ENCODE results near the gene HNMT.
"Not testable (repeated sequence)": the region's sequence is repeated elsewhere in the genome, so short reads cannot be mapped to it uniquely, and the experiment has no call there.

Gene HNMT

GRCh38 chr2:138043588-138043987 lies 79.3 kb downstream of the HNMT start:
- DNase-seq (ENCODE audit: low spot score), result not testable (repeated sequence)

- no peak for DNase-seq (ENCODE audit: low spot score)
Observed at GRCh38 chr2:138058427-138058826, 94.2 kb downstream of the HNMT start.

DNA sequence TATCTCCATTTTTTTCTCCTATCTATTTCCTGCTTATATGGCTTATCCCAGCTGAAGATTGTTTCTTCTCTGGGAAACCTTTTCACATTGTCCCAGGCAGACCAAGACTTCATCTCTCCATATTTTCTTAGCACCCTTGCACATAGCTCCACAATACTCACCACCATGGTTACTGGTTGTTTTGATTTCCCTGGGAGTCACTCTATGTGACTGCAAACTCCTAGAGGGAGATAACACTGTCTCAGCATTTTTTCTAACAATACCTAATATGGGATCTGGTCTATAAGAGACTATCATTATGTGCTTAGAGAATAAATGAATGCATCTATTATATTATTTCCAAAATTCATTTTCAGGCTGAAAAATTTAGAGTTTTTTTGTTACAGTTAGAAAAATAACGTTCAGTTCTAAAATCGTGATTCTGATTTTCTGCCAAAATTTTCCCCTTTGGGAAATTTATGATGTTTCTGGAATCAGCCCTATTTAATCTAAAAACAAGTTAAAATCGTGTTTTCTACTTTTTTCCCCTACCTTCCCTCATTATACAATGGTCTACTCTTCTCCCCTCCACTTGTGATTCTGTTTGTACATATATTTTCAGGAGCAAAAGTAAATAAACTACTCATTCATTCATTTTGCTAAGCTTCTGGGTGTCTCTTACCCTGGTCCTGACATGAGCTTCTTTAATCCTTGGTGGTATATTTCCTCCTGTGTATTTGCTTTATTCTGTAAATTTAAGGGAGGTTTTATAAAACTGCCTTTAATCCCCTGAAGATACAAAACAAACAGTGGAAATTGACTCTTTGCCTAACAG lies 95.4 kb downstream of the HNMT start:
- DNase-seq (ENCODE audit: low spot score), result no peak

GRCh38 chr2:138060301-138060635 lies 96.0 kb downstream of the HNMT start:
- peak; percentile 5 for DNase-seq (ENCODE audit: low spot score)

DNA sequence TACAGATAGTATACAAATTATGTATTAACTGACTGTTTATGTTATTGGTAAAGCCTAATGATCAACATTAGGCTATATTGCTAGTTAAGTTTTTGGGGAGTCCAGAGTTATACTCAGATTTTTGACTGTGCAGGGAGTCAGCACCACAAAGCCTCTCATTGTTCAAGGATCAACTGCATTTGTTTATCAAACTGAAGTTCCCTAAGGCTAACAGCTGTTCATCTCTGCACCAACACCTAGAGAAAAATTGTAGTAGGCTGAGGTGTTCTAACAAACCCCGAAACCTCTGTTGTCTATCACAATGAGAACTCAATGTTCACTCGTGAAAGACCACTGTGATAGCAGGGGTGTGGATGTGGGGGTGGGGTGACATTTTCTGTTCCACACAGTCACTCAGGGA lies 97.7 kb downstream of the HNMT start:
- no peak for DNase-seq (ENCODE audit: low spot score)

DNA sequence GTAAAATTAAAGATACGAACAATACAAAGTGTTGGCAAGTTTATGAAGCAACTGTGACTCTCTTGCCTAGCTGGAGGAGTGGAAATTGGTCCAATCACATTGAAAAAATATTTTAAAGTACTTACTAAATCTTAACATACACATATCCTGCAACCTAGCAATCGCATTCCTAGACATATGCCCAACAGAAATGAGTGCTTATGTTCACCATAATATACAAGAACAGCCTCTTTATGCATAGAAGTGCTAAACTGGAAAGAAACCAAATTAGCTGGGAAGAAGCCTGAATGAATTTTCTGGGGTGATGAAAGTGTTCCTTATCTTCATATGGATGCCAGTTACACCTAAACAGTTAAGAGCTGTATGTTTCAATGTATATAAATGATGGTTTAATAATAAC lies 98.9 kb downstream of the HNMT start:
- no peak for DNase-seq (ENCODE audit: low spot score)

All from kidney capillary endothelial cell (primary cell).